CD14-positive monocyte (primary cell): Measurements from ENCODE around the gene CELF4. TPM values are rescaled to one million over a fixed set of nuclear protein-coding genes. Genes with fewer than 3 reads are reported as not detected.

Source experiments
- DNase-seq, 3 donors: peaks; one replicate each; pipeline ENCODE4 v3.0.0-alpha.2; 2011 to 2022
- H2AFZ ChIP-seq: 2 replicates; pipeline ENCODE4 v1.6.0; 2012; ENCODE audit warnings: mild to moderate bottlenecking, low read depth, low read length, inconsistent platforms; ENCODE audit not compliant: insufficient read depth, poor library complexity, severe bottlenecking
- H3K27ac ChIP-seq, 2 donors: 1 replicate in 1 of 2; 2 replicates in 1 of 2; pipeline ENCODE4 v1.5.1; 2012 to 2013; ENCODE audit warnings: low read length in 2 of 2, control low read depth in 1 of 2, inconsistent platforms in 1 of 2, low read depth in 1 of 2, mild to moderate bottlenecking in 1 of 2
- H3K27me3 ChIP-seq, 2 donors: one replicate each; pipeline versions ENCODE4 v1.6.0 to v1.6.1; 2011 to 2013; ENCODE audit warnings: low read length in 2 of 2; ENCODE audit not compliant: control insufficient read depth in 2 of 2, insufficient read depth in 2 of 2
- H3K36me3 ChIP-seq, 2 donors: replicated peaks in 1 of 2; 1 replicate in 1 of 2; 2 replicates in 1 of 2; pipeline versions ENCODE4 v1.5.1 to v1.6.1; 2012 to 2013; ENCODE audit warnings: low read length in 2 of 2, control low read depth in 1 of 2, inconsistent platforms in 1 of 2, mild to moderate bottlenecking in 1 of 2; ENCODE audit not compliant: insufficient read depth in 2 of 2, control insufficient read depth in 1 of 2
- H3K4me1 ChIP-seq, 2 donors: 1 replicate in 1 of 2; 2 replicates in 1 of 2; pipeline versions ENCODE4 v1.5.1 to v1.6.1; 2012 to 2013; ENCODE audit warnings: low read length in 2 of 2, control low read depth in 1 of 2, inconsistent platforms in 1 of 2, mild to moderate bottlenecking in 1 of 2, moderate library complexity in 1 of 2; ENCODE audit not compliant: insufficient read depth in 2 of 2, control insufficient read depth in 1 of 2
- H3K4me2 ChIP-seq: replicated peaks from 2 replicates; pipeline ENCODE3; 2012; ENCODE audit warnings: low read length, moderate library complexity, mild to moderate bottlenecking; ENCODE audit not compliant: poor library complexity, severe bottlenecking; ENCODE audit errors: extremely low read depth
- H3K4me3 ChIP-seq, 3 experiments: fragments of 200-600 bp in 1 of 3; sonication (generic) in 1 of 3; replicated peaks in 1 of 3; 1 replicate in 2 of 3; 2 replicates in 1 of 3; pipeline ENCODE4 v1.5.1; 2011 to 2013; ENCODE audit warnings: low read length in 3 of 3, mild to moderate bottlenecking in 3 of 3, control low read depth in 2 of 3, low read depth in 2 of 3, inconsistent platforms in 1 of 3, moderate library complexity in 1 of 3
- H3K79me2 ChIP-seq: 2 replicates; pipeline ENCODE4 v1.6.0; 2012; ENCODE audit warnings: mild to moderate bottlenecking, control low read depth, inconsistent platforms, low read length, moderate library complexity; ENCODE audit not compliant: insufficient read depth
- H3K9ac ChIP-seq: 2 replicates; pipeline ENCODE4 v1.6.0; 2017; ENCODE audit warnings: low read length, mild to moderate bottlenecking; ENCODE audit not compliant: insufficient read depth, poor library complexity, severe bottlenecking
- H3K9me3 ChIP-seq, 2 donors: replicated peaks in 1 of 2; 1 replicate in 1 of 2; 2 replicates in 1 of 2; pipeline versions ENCODE4 v1.5.1 to v1.6.1; 2012 to 2013; ENCODE audit warnings: low read length in 2 of 2, control low read depth in 1 of 2; ENCODE audit not compliant: control insufficient read depth in 1 of 2, insufficient read depth in 1 of 2
- H4K20me1 ChIP-seq: 2 replicates; pipeline ENCODE4 v1.6.0; 2012; ENCODE audit warnings: mild to moderate bottlenecking, low read length, control low read depth, moderate library complexity; ENCODE audit not compliant: insufficient read depth
- H3K27ac Mint-ChIP-seq, 7 donors: one replicate each; pipeline ENCODE4 v1.8.0; 2020; ENCODE audit warnings: mild to moderate bottlenecking in 7 of 7, mixed read lengths in 7 of 7, moderate library complexity in 6 of 7, inconsistent platforms in 2 of 7
- H3K27me3 Mint-ChIP-seq, 3 donors: one replicate each; pipeline ENCODE4 v1.8.0; 2021 to 2022; ENCODE audit warnings: low read depth in 3 of 3, mild to moderate bottlenecking in 3 of 3, mixed read lengths in 3 of 3, moderate library complexity in 3 of 3, inconsistent platforms in 1 of 3
- H3K36me3 Mint-ChIP-seq, 2 donors: one replicate each; pipeline ENCODE4 v1.8.0; 2020; ENCODE audit warnings: mixed read lengths in 2 of 2, inconsistent platforms in 1 of 2, mild to moderate bottlenecking in 1 of 2
- H3K4me1 Mint-ChIP-seq: one replicate; pipeline ENCODE4 v1.8.0; 2020; ENCODE audit warnings: mild to moderate bottlenecking, mixed read lengths
- H3K4me3 Mint-ChIP-seq, 2 donors: one replicate each; pipeline ENCODE4 v1.8.0; 2020; ENCODE audit warnings: mild to moderate bottlenecking in 2 of 2, mixed read lengths in 2 of 2, moderate library complexity in 1 of 2
- H3K9me3 Mint-ChIP-seq, 7 donors: one replicate each; pipeline ENCODE4 v1.8.0; 2020 to 2022; ENCODE audit warnings: mixed read lengths in 7 of 7, mild to moderate bottlenecking in 6 of 7, moderate library complexity in 6 of 7, inconsistent platforms in 2 of 7
- WGBS: methylation state at CpG from one replicate; pipeline ENCODE4 v1.1.5; 2013; ENCODE audit warnings: missing lambda C conversion rate; ENCODE audit not compliant: insufficient coverage; 5-methylcytosine and 5-hydroxymethylcytosine counted together
- intact Hi-C, 2 donors: fragments of 100-400 bp; cut with micrococcal nuclease; formaldehyde crosslinking; loops; one replicate each; pipeline versions ENCODE4 v1.15.0 to v1.15.1; 2023
- polyA plus RNA-seq, 3 donors: library from polyadenylated mRNA; depleted of rRNA in 1 of 3; unstranded in 2 of 3; stranded (reverse) in 1 of 3; fragments of 300-500 nt in 2 of 3; fragments of >200 nt in 1 of 3; fragmentation: Illumina TruSeq in 2 of 3; gene quantifications; 1 replicate in 2 of 3; 2 replicates in 1 of 3; pipeline ENCODE4 v1.2.3, GENCODE V29; 2012 to 2021
- TF ChIP-seq, protein P1 (sequence below): fragments of 200-600 bp; IDR thresholded peaks from one replicate; pipeline ENCODE4 v1.8.0; 2022; ENCODE audit warnings: antibody characterized with exemption, mild to moderate bottlenecking

Gene CELF4
- polyA plus RNA-seq, 3 donors, result not detected

- no peaks in the 10 kb centered on the region for H3K4me1 ChIP-seq
- H3K79me2 ChIP-seq, result no peaks in the 10 kb centered on the region
- no peak for DNase-seq
- no peaks in the 10 kb centered on the region for H3K27me3 ChIP-seq
- H3K36me3 ChIP-seq, result no peaks in the 10 kb centered on the region
- no peak overlapping the region for H3K4me3 ChIP-seq
- H2AFZ ChIP-seq, result no peak overlapping the region
- 92% methylated on average over 2 of the region's 2 CpGs for WGBS
- H4K20me1 ChIP-seq, result no peaks in the 10 kb centered on the region
- H3K9me3 ChIP-seq, result no peaks in the 10 kb centered on the region
- no peak overlapping the region for H3K27ac ChIP-seq
- Mint-ChIP-seq H3K4me3 (no peak overlapping the region), H3K27ac (no peak overlapping the region), H3K4me1 (no peaks in the 10 kb centered on the region), H3K9me3 (no peaks in the 10 kb centered on the region), H3K27me3 (peaks cover 0 to 14% (median 8%) of the 10 kb centered on the region in 3 donors), H3K36me3 (no peaks in the 10 kb centered on the region)
- H3K9ac ChIP-seq, result no peak overlapping the region
- TF ChIP-seq, protein P1, sequence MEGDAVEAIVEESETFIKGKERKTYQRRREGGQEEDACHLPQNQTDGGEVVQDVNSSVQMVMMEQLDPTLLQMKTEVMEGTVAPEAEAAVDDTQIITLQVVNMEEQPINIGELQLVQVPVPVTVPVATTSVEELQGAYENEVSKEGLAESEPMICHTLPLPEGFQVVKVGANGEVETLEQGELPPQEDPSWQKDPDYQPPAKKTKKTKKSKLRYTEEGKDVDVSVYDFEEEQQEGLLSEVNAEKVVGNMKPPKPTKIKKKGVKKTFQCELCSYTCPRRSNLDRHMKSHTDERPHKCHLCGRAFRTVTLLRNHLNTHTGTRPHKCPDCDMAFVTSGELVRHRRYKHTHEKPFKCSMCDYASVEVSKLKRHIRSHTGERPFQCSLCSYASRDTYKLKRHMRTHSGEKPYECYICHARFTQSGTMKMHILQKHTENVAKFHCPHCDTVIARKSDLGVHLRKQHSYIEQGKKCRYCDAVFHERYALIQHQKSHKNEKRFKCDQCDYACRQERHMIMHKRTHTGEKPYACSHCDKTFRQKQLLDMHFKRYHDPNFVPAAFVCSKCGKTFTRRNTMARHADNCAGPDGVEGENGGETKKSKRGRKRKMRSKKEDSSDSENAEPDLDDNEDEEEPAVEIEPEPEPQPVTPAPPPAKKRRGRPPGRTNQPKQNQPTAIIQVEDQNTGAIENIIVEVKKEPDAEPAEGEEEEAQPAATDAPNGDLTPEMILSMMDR, result no peak
- intact Hi-C loops, result no loop called here
- no peak overlapping the region for H3K4me2 ChIP-seq
These were observed 216.9 kb downstream of the CELF4 start for GRCh38 chr18:37348729-37349128.

DNA sequence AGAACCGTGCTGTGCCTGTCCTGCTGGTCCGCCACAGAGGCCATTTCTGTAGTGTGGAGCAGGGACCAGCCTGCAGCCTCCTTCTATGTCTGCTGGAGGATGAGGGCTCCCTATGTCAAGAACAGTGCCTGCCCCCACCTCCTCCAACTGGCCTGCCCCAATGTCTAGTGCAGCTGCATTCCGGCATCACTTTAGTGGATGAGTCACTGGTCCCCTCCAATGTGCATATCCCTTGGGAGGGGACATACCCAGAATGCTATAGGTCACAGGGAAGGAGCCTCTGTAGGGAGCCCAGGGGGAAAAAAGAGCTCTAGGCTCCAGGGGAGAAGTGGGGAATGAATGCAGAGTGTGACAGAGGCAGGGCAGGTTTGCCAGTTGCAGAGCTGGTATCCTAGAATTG is 219.6 kb downstream of the CELF4 start:
- intact Hi-C loops, result no loop called here
- Histone ChIP-seq H3K36me3 (no peaks in the 10 kb centered on the region), H3K4me3 (no peak overlapping the region), H3K9ac (no peak overlapping the region), H3K4me1 (no peaks in the 10 kb centered on the region), H4K20me1 (no peaks in the 10 kb centered on the region), H3K27me3 (no peaks in the 10 kb centered on the region), H3K27ac (no peak overlapping the region), H3K9me3 (no peaks in the 10 kb centered on the region), H3K79me2 (no peaks in the 10 kb centered on the region), H2AFZ (no peak overlapping the region), H3K4me2 (no peak overlapping the region)
- 80% methylated on average over 1 of the region's 3 CpGs for WGBS
- no peaks in the 10 kb centered on the region for H3K36me3 Mint-ChIP-seq
- H3K9me3 Mint-ChIP-seq, result no peaks in the 10 kb centered on the region
- no peaks in the 10 kb centered on the region for H3K4me1 Mint-ChIP-seq
- peaks cover 3 to 15% (median 11%) of the 10 kb centered on the region in 3 donors for H3K27me3 Mint-ChIP-seq
- DNase-seq, result no peak
- no peak overlapping the region for H3K4me3 Mint-ChIP-seq
- H3K27ac Mint-ChIP-seq, result no peak overlapping the region
- TF ChIP-seq, protein P1, result no peak
